Breast epithelium (tissue), 4 donors: ENCODE results near the gene ZNF407. TPM values are rescaled to one million over a fixed set of nuclear protein-coding genes. Genes with fewer than 3 reads are reported as not detected.

Source experiments
- DNase-seq, 2 donors: peaks; one replicate each; pipeline ENCODE4 v3.0.0-alpha.2; 2019; ENCODE audit warnings: low spot score in 2 of 2
- H3K27ac ChIP-seq, 2 donors: fragments of 200-600 bp; sonication (generic) in 1 of 2; one replicate each; pipeline ENCODE4 v1.5.1; 2016 to 2019; ENCODE audit warnings: mild to moderate bottlenecking in 1 of 2
- H3K27me3 ChIP-seq, 2 donors: fragments of 200-600 bp; sonication (generic) in 1 of 2; one replicate each; pipeline versions ENCODE4 v1.5.1 to v1.6.0; 2017 to 2019; ENCODE audit warnings: control low read depth in 1 of 2, mild to moderate bottlenecking in 1 of 2
- H3K36me3 ChIP-seq: fragments of 200-600 bp; one replicate; pipeline ENCODE4 v1.5.1; 2019
- H3K4me1 ChIP-seq, 2 donors: fragments of 200-600 bp; sonication (generic); one replicate each; pipeline ENCODE4 v1.5.1; 2016 to 2019; ENCODE audit warnings: control low read depth in 1 of 2
- H3K4me3 ChIP-seq, 3 donors: fragments of 200-600 bp; sonication (generic); 1 replicate in 2 of 3; 2 replicates in 1 of 3; pipeline ENCODE4 v1.5.1; 2016 to 2019; ENCODE audit warnings: mild to moderate bottlenecking in 3 of 3, moderate library complexity in 2 of 3
- H3K9me3 ChIP-seq, 2 donors: fragments of 200-600 bp; sonication (generic) in 1 of 2; one replicate each; pipeline ENCODE4 v1.5.1; 2016 to 2019; ENCODE audit warnings: control low read depth in 1 of 2
- CTCF ChIP-seq, 3 donors: fragments of 450-650 bp; IDR thresholded peaks; one replicate each; pipeline ENCODE4 v1.5.1; 2016 to 2017; ENCODE audit warnings: antibody characterized with exemption in 3 of 3, mild to moderate bottlenecking in 3 of 3, moderate library complexity in 3 of 3
- POLR2A ChIP-seq: fragments of 450-650 bp; IDR thresholded peaks from one replicate; pipeline ENCODE4 v1.6.1; 2016; ENCODE audit warnings: antibody characterized with exemption, mild to moderate bottlenecking, moderate library complexity
- POLR2AphosphoS5 ChIP-seq, 3 donors: sonication (generic); formaldehyde crosslinking; IDR thresholded peaks; one replicate each; pipeline ENCODE4 v1.6.1; 2017; ENCODE audit warnings: antibody characterized with exemption in 3 of 3
- intact Hi-C: fragments of 100-400 bp; cut with DNase I; formaldehyde crosslinking; loops from one replicate; pipeline ENCODE4 v1.15.1; 2023; ENCODE audit warnings: low total_unique reads
- total RNA-seq, 3 donors: library from RNA; depleted of rRNA; stranded (reverse); fragments of >200 nt; gene quantifications; one replicate each; pipeline ENCODE4 v1.1.0, GENCODE V29; 2016

Gene ZNF407
- total RNA-seq, 3 donors from 2014 or later, result 14.9 to 30.1 (median 22.3) TPM

DNA sequence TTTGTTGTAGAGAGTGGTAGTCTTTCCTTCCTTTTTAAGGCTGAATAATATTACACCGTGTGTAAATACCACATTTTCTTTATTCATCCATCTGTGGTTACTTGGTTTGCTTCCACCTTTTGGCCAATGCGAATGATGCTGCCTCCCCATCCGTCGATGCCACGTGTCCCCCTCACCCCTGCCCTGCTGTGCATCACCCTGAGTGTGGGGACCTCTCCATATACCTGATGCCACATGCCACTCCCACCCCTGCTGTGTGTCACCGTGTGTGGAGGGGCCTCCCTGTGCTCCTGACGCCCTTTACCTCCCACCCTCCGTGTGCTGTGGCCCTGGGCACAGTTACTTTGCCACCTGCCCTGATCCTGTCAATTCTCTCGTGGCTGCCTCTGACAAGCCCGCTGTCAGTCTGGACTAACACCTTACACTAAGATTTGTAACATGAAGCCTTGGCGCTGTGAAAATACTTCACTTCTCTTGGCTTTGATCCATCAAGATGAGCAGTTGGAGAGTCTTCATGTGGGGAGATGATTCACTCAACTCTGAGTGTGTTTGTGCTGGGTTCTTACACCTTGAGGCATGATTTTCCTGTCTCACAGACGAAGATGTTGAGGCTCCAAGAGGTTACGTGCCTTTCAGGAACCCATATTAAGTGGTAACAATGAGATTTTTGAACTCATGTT is 234.0 kb downstream of the ZNF407 start:
- no peak for TF ChIP-seq POLR2A
- no peak for TF ChIP-seq CTCF (IDR thresholded peaks at IDR 0.05)
- TF ChIP-seq POLR2AphosphoS5 (IDR thresholded peaks at IDR 0.05), result no peak
- H3K36me3 ChIP-seq, result no peaks in the 10 kb centered on the region
- H3K27ac ChIP-seq, result no peak overlapping the region
- H3K9me3 ChIP-seq, result no peaks in the 10 kb centered on the region
- no peak overlapping the region for H3K4me3 ChIP-seq
- intact Hi-C loops, result loop anchor here (10.0 kb wide), 1 partner anchor 993 kb away; no protein-coding TSS in a partner anchor
- no peaks in the 10 kb centered on the region for H3K4me1 ChIP-seq
- no peaks in the 10 kb centered on the region for H3K27me3 ChIP-seq
- DNase-seq, result no peak

DNA sequence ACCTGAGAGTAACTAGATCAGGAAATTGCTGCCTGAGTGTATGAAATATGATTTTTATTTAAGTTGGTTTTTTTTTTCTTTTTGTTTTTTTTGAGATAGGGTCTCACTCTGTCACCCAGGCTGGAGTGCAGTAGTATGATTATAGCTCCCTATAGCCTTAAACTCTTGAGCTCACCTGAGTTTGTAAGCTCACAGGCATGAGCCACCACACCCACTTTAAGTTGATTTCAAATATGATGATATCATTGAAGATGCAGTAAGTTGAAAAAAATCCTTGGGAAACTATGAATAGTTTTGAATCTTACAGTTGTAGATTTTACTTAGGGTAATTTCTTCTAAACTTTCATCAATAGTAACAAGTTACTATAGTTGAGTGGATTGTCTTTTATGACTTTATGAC is 234.7 kb downstream of the ZNF407 start:
- Histone ChIP-seq H3K27ac (no peak overlapping the region), H3K4me1 (no peaks in the 10 kb centered on the region), H3K27me3 (no peaks in the 10 kb centered on the region), H3K9me3 (no peaks in the 10 kb centered on the region), H3K4me3 (no peak overlapping the region), H3K36me3 (no peaks in the 10 kb centered on the region)
- DNase-seq, result no peak
- intact Hi-C loops, result loop anchor here (10.0 kb wide), 1 partner anchor 992 kb away; no protein-coding TSS in a partner anchor
- TF ChIP-seq POLR2A, result no peak

DNA sequence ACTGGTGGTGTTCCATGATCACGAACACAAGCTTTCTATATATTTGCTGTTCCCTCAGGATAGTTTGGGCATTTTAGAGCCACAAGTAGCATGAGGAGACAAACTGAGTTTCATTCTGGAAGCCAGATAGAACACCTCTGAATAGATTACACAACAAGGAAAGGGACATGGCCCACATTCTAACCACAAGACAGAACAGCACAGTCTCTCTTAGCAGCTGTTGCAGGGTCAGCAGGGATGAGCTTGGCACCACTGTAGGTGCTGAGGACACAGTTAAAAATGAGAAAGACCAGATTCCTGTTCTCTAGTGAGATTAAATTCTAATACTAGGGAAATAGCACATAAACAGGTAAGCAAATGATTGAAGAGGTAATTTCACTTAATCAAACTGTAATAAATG is 235.3 kb downstream of the ZNF407 start:
- no peak overlapping the region for H3K27ac ChIP-seq
- no peaks in the 10 kb centered on the region for H3K27me3 ChIP-seq
- TF ChIP-seq CTCF (IDR thresholded peaks at IDR 0.05), result no peak
- TF ChIP-seq POLR2AphosphoS5 (IDR thresholded peaks at IDR 0.05), result no peak
- TF ChIP-seq POLR2A, result no peak
- intact Hi-C loops, result loop anchor here (10.0 kb wide), 1 partner anchor 992 kb away; no protein-coding TSS in a partner anchor
- DNase-seq, result no peak
- no peak overlapping the region for H3K4me3 ChIP-seq
- no peaks in the 10 kb centered on the region for H3K9me3 ChIP-seq
- no peaks in the 10 kb centered on the region for H3K36me3 ChIP-seq
- H3K4me1 ChIP-seq, result no peaks in the 10 kb centered on the region

DNA sequence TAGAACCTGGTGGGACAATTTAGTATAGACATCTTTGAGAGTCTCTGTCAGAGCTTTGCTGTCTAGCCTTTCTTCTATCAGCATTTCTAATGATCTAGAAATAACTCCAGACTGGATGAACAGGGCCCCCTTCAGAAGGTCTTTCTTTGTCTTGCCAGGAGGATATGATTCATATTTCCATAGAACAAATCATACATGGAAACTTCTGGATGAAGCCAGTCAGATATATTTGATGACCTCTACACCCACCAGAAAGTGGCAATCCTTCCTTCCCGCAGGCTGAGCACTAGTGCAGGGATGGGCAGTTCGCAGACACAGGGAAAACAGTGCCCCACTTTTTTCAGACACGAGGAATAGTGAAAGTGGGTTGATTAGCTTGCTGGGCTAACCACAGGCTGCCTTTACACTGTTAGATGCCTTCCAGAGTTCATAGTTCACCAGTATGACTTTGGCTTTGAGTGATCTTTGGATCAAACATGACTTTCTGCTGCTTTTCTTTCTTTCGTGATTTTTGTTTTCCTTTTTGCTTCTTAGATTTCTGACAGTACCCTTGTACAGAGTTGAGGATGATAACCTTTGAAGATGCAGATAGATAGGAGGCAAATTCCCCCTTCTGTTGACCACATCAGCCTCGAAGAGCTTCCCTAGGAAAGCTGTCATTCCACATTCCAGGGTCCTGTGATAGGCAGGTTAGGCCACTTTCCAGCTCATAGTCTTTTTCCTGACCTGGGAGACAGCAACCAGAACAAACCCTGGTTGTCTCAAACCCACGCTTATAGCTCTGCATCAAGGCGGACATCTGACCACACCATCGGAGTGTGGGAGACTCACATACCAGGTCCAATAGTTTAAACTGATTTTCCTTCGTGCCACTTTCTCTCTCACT is 237.0 kb downstream of the ZNF407 start:
- no peak for DNase-seq
- Histone ChIP-seq H3K27me3 (no peaks in the 10 kb centered on the region), H3K4me3 (no peak overlapping the region), H3K4me1 (no peaks in the 10 kb centered on the region), H3K27ac (no peak overlapping the region), H3K9me3 (no peaks in the 10 kb centered on the region), H3K36me3 (no peaks in the 10 kb centered on the region)
- intact Hi-C loops, result loop anchor here (10.0 kb wide), 1 partner anchor 990 kb away; no protein-coding TSS in a partner anchor
- TF ChIP-seq POLR2A, result no peak
- no peak for TF ChIP-seq POLR2AphosphoS5 (IDR thresholded peaks at IDR 0.05)
- no peak for TF ChIP-seq CTCF (IDR thresholded peaks at IDR 0.05)

DNA sequence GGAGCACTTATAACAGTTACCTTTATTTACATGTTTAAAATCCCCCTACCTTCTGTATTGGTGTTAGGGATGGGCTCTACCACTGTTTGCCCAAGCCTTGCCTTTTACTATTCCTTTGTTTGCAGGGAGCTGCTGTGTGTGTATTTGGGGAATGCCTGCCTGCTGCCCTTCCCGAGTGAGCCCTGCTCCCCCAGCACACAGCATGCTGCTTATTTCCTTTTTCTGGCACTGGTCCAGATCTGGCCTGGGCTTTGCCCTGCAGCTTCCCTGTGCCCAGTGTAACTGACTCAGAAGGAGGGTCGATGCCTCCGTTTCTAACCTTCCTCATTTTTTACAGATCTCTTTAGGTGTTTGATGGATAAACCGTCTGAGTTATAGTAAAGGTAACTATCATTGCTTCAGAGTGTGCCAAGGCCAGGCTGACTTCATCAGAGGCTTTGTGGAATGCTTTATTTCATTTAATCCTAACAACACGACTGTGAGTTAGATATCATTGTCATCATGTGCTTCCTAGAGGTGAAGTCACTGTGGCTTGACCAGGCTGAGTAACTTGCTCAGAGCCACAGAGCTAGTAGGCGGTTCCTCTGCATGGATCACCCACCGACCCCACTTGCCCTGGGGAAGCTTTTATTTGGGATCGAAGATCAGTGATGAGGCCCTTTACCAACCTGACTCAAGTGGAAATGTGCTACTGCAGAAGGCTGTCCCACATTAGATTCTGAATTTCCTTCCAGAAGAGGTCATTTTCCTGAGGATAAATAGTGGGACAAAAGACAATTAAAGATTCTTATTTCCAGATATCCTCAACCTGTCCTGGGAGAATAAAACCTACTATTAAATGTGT is 238.8 kb downstream of the ZNF407 start:
- Histone ChIP-seq H3K9me3 (no peaks in the 10 kb centered on the region), H3K4me1 (no peaks in the 10 kb centered on the region), H3K27me3 (no peaks in the 10 kb centered on the region), H3K27ac (no peak overlapping the region), H3K4me3 (no peak overlapping the region), H3K36me3 (no peaks in the 10 kb centered on the region)
- TF ChIP-seq CTCF (IDR thresholded peaks at IDR 0.05) (no peak), POLR2AphosphoS5 (IDR thresholded peaks at IDR 0.05) (no peak), POLR2A (no peak)
- intact Hi-C loops, result loop anchor here (10.0 kb wide), 1 partner anchor 988 kb away; no protein-coding TSS in a partner anchor
- DNase-seq, result no peak
